ENCODE data around the gene ZG16. TPM values are rescaled to one million over a fixed set of nuclear protein-coding genes. Genes with fewer than 3 reads are reported as not detected.

ZG16 gene
- total RNA-seq, 1 experiment from 2014 or later = 0.07 TPM

GRCh38 chr16:29736112-29736511, 41.9 kb upstream of the ZG16 start:
- Histone ChIP-seq H3K27me3 (ENCODE audit: insufficient read depth, low read length) (no peaks in the 10 kb centered on the region), H3K9ac (ENCODE audit: low read length) (no peak overlapping the region), H4K20me1 (ENCODE audit: insufficient read depth) (no peaks in the 10 kb centered on the region), H3K4me3 (replicated peaks in 1 of 2; ENCODE audit: low read depth in 1 of 2, low read length in 2 of 2) (no peak overlapping the region), H3K79me2 (ENCODE audit: insufficient read depth, low read length) (no peaks in the 10 kb centered on the region), H3K27ac (ENCODE audit: low read depth, low read length) (no peak overlapping the region), H3K4me2 (ENCODE audit: low read length) (no peak overlapping the region), H2AFZ (ENCODE audit: low read depth, low read length, poor library complexity, severe bottlenecking) (no peak overlapping the region), H3K9me3 (ENCODE audit: control insufficient read depth in 1 of 2, insufficient read depth in 1 of 2, low read depth in 1 of 2, low read length in 2 of 2) (no peaks in the 10 kb centered on the region), H3K9me2 (ENCODE audit: insufficient read depth) (no peaks in the 10 kb centered on the region), H3K36me3 (ENCODE audit: control insufficient read depth in 1 of 2, insufficient read depth in 2 of 2, low read length in 2 of 2) (no peaks in the 10 kb centered on the region), H3K4me1 (ENCODE audit: control insufficient read depth in 1 of 2, insufficient read depth in 2 of 2, low read length in 2 of 2) (no peaks in the 10 kb centered on the region)
- DNase-seq (ENCODE audit: low read depth, low spot score) (no peak), ATAC-seq (0 out of 2 replicates have a peak, but pooled peaks have one; percentile 40)
- TF ChIP-seq RAD21 (IDR thresholded peaks at IDR 0.05; ENCODE audit: low read depth) (no peak; the same call in 1 of the 2 replicates), SRF (IDR thresholded peaks at IDR 0.05; ENCODE audit: low read depth) (no peak), POLR2AphosphoS5 (IDR thresholded peaks at IDR 0.05; ENCODE audit: low read depth, low read length) (no peak), YY1 (IDR thresholded peaks at IDR 0.05; ENCODE audit: extremely low read depth, insufficient replicate concordance, low read depth, low read length) (no peak), ZBTB33 (IDR thresholded peaks at IDR 0.05; ENCODE audit: extremely low read depth, insufficient replicate concordance, low read length) (no peak), EGR1 (IDR thresholded peaks at IDR 0.05; ENCODE audit: low read depth) (no peak), EZH2phosphoT487 (IDR thresholded peaks at IDR 0.05; ENCODE audit: borderline replicate concordance) (no peak), MAX (IDR thresholded peaks at IDR 0.05) (no peak), CTCF (IDR thresholded peaks at IDR 0.05 in 2 of 3, conservative IDR thresholded peaks at IDR 0.05 in 1 of 3; ENCODE audit: borderline replicate concordance in 1 of 3, insufficient read depth in 1 of 3, low read depth in 2 of 3, low read length in 2 of 3) (no peak; a peak in 1 of 6 replicates)
- intact Hi-C loops (cut with micrococcal nuclease) = no loop called here
- no TSS peak for BruUV-seq (replicated peaks)
- ChIA-PET CTCF (no interaction called here), RAD21 (ENCODE audit: low non-redundant PET in 1 of 2, low total read pairs in 2 of 2, uncharacterized antibody in 2 of 2, unreplicated experiment in 2 of 2) (no interaction called here), POLR2A (no interaction called here)
